Stromal cell of bone marrow (primary cell): ENCODE results near the gene RBM33.

ENCODE experiments used
- DNase-seq: peaks from one replicate; pipeline ENCODE4 v3.0.0-alpha.2; 2012; ENCODE audit warnings: low read depth

Gene RBM33

DNA sequence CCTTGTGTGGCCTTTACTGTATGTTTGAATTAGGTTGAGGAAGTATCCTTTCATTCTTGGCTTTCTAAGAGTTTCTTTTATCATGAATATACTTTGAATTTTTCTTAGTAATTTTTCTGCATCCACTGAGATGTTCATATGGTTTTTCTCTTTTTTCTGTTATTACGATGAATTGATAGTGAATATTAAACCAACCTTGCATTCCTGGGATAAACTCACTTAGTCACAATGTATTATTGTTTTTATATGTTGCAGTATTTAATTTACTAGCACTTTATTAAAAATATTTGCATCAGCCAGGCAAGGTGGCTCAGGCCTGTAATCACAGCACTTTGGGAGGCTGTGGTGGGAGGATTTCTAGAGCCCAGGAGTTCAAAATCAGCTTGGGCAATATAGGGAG is 15.3 kb upstream of the RBM33 start:
- DNase-seq, result no peak

DNA sequence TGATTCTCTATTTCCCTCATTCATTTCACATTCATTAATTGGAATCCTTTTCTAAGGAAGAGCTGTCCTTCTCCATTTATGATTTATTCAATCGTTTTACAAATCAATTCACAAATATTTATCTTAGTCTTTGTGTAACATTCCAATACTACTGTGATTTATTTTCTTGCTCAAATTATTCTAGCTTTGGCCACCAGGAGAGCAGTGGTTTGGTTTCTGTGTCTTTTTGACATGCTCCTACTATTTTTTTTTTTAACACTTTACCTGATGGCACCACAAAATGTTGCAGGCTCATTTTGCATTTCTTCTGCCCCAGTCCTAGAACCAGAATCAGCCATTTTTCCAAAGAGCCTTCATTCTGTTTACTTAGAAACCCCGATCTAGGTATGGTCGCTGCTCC is 13.3 kb upstream of the RBM33 start:
- DNase-seq, result no peak

DNA sequence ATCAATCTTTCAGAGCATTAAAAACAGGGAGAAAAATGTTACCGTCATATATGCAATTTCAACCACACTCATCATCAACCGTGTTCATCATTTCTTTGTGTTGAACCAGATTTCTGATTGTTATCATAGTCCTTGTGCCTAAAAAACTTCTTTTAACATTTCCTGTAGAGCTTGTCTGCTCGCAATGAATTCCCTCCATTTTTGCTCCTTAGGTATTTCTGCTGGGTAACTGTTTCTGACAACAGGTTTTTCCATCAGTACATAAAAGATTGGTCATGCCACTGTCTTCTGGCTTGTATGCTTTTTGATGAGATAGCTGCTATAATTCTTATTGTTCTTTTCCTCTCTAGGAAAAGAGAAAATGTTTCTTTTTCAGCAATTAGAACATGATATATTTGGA is 8.6 kb upstream of the RBM33 start:
- DNase-seq, result no peak

DNA sequence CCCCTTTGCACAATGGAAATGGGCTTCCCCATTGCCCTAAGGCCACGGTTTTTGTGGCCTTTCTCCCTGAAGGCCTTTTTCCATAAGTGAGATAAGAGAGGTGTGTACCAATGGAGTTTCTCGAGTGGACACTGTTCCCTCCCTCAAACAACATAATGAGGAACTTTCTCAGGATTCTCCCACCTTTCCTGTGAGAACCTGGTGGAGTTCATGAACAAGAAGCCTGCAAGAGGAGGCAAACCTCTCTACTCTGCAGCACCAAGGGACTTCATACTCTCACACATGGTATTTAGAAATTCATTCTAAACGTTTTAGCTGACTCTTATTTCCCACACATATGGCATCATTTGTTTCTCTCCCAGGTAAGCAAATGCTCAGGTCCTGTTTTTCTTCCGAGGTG is 7.3 kb upstream of the RBM33 start:
- DNase-seq, result no peak

DNA sequence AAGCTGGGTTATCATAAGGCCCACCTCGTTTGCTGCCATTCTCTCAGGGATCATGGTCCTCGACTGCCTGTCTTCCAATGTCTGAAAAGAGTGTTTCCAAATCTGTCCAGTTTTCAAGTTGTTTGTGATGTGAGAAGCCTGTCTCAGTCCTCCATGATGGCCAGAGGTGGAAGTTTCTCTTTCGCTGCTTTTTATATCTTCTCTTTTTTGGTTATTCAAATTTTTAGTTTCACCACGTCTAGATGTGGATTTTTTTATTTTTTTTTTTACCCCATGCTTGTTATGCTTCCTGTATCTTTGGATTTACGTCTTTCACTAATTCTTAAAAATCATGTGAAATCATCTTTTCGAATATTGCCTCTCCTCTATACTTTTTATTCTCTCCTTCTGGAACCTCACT is 6.1 kb upstream of the RBM33 start:
- DNase-seq, result no peak

DNA sequence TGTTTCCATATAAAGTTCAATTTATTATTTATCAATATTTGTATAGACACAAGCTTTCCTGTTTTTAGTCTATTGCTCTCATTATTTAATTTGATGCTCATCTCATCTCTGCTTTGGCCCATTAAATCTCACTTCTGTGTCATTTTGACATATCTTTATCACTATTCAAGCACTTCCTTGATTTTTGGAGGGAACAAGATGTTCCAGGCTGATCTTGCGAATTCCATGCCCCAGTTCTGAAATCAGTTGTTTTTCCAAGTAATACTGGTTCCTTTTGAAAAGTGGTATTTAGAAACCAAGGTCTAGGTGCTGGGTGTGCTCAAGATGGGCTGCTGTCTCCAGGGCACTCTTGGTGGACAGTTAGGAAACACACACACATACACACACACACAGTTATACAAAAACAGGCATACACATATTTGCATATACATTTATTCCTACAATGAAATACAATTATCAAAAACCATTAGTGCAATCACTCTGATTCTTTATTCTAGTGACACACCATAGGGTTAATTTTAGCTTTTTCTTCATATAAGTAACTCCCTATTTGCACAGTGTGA is 4.4 kb upstream of the RBM33 start:
- DNase-seq, result no peak

DNA sequence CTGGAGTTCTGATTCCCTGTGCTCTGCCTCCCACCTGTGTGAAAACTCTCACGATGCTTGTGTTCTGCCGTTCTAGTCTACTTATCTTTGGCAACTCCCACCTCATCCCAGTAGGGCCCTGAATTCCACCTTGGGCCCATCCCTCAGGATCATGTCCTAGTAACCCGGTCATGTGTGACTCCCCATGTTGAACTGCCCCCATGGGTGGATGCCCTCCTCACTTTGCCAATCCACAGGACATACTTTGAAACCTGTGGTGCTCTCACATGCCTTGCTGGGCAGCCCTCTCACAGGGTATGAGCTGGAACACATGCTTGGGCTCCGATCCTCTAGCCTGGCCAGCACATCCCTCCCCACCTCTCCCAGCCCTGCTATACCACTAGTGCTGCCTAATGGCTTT is 3.8 kb upstream of the RBM33 start:
- no peak for DNase-seq

DNA sequence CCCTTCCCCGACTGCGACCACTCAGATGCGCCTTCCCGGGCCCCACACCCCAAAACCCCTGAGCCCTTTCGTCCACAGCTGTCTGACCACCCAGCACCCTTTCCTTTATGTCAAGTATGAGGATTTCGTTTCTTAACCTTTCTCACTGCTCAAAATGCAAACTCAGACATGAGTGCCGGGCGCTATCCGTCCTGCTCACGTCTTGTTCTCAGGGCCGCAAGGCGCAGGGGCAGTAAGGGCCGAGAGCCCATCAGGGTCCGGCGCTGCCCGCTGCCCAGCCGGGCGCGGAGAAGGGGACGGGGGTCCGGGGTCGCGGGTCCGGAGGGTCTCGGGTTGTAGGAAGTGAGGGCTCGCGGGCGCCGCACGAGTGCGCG is 670 bp upstream of the RBM33 start:
- no peak for DNase-seq

DNA sequence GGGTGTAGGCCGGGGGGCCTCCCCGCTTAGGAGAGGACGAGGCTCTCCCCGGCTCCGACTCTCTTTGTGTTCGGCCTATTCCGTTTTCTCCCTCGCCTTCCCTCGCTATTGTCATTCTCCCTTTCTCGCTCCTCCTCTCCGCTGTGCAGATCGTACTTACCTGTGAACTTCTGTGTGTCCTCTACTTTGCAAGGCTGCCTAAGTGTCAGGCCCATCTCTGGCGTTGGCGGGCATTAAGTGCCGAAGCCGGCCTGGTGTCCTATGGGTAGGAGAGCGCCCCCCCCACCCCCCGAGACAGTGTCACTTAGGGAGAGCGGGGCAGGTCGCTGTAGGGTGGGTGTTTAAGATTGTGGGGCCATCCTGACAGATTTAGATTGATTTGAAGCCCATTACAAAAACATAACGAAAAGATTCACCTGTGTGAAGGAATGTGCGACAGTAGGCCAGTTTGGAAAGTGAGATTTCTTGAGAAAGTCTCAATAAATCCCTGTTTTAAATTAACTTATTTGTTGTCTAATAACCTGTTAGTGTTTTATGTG is 579 bp downstream of the RBM33 start:
- DNase-seq, result no peak

DNA sequence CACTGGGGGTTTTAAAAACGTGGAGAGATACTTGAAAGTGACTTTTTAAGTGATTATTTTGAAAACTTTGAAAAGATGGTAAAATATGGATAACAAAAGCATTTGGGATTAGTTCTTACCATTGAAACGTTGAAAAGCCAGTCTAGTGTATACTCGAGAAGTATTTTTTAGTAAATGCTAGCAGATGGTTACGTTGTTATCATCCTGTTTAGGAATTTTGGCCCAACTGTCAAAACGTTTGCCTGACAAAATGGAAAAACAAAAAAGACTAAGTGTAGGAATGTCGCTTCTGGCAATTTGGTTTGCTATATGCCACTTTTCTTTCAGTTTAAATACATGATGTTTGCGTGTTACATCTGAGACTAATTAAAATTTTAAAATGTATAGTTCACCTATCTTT is 1.2 kb downstream of the RBM33 start:
- DNase-seq, result no peak

DNA sequence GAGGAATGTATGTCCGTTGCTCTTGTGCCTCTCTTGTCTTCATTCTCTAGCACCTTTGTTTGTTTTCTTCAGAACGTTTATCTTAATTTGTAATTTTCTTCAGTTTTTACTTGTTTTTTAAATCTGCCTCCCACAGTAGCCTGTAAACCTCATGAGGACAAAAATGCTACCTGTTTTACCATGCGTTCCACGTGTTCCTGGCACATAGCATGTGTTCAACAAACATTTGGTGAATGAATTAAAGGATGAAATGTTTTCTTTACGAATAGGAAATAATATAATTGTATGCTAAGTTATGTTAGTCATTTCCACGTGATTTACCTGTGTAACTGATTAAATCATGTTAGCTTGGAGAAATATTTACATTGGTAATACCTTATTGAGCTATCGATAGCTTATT is 2.2 kb downstream of the RBM33 start:
- DNase-seq, result no peak

DNA sequence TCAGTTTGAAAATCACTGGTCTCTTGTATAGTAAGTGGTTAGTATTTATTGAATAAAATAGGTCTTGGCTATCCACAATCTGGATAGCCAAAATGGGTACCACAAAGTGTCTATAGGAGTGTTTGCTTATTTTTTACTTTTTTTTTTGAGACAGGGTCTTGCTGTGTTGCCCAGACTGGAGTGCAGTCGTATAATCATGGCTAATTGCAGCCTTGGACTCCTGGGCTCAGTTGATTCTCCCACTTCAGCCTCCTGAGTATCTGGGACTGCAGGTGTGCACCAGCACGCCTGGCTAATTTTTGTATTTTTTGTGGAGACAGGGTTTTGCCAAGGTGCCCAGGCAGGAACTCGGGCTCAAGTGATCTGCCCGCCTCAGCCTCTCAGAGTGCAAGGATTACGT is 2.8 kb downstream of the RBM33 start:
- no peak for DNase-seq

DNA sequence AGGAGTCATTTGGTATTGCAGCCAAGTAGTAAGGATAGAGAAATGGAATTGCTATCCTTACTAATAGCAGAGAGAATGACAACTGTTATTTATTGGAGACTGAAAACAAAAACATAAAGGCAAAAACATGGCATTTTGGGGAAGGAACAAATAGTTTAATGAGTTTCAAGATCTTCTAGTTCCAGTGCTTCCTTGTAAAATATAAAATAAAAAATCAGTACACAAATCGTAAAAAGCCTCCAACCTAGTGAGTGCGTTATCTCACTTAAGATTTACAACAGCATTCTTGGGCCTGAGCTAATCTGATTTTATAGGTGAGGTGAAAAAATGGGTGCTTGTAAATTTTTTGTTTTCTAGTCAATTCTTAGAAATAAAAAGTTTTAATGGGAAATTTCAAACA is 3.3 kb downstream of the RBM33 start:
- DNase-seq, result no peak

DNA sequence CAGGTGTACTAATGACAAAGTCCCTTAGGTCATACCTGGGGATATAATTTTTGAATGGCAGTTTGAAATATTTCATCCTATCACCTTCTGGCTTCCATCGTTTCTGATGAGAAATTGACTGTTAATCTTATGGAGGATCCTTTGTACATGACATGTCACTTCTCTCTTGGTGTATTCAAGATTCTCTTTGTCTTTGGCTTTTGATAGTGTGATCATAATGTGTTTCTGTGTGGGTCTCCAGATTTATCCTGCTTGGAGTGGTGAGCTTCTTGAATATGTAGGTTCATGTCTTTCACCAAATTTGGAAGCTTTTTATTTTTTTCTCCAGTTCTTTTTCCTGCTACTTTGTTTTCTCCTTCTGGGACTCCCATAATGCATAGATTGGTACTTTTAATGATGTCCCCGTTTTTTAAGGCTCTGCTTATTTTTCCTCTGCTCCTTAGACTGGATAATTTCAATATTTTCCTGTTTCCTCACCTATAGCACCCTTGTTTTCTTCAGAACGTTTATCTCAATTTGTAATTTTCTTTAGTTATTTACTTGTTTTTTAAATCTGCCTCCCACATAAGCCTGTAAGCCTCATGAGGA is 4.4 kb downstream of the RBM33 start:
- DNase-seq, result no peak

DNA sequence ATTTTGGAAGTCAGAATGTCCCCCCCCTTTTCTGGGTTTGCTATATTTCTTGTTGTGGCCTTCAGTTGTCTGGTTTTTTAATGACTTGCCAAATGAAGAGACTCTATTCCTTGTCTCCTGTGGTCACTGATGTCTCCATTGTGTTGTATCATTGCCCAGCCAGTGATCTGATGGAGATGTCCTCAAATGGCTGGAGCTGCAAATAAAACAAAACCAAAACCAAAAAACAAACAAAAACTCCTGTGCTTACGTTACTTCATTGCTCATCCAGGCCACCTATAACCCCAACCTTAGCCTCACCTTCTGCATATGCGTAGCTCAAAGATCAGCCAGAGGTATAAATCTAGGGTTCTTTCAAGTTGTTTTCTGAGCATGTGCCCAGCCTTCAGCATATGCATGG is 5.1 kb downstream of the RBM33 start:
- no peak for DNase-seq

DNA sequence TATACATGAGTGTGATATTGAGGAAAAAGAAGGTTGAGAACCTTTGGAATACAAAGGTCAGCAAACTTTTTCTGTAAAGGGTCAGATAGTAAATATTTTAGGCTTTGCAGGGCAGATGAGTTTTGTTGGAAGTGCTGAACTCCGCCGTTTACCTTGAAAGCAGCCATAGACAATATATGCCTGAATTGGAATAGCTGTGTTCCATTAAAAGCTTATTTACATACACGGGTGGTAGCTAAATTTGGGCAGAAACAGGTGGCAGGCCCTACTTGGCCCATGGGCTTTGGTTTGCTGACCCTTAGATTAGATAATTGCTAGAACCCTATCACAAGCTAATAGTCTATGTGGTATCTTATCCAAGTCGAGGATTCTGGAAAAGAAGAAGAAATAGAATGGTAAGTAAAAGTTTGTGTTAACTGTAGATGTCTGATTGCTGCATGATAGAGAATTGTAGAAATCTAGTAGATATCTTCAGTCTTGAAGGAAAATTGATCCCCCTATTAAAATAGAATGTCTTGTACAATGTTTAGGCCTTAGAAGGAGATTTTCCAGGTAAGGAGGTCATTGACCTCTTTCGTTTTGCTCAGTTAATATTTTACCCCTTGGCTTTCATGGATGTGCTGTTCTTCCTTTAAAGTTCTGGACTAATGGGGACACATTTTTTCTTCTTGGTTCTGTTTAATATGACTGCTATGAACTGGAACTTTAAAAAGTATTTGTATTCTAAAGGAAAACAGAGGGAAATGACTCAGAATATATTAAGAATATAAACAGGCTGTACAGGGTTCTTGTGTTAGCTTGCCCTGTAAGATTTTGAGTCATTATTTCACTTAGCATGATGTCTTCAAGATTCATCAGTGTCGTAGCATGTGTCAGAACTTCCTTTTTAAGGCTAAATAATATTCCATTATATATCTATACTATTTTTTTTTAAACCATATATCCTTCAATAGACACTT is 8.0 kb downstream of the RBM33 start:
- no peak for DNase-seq

DNA sequence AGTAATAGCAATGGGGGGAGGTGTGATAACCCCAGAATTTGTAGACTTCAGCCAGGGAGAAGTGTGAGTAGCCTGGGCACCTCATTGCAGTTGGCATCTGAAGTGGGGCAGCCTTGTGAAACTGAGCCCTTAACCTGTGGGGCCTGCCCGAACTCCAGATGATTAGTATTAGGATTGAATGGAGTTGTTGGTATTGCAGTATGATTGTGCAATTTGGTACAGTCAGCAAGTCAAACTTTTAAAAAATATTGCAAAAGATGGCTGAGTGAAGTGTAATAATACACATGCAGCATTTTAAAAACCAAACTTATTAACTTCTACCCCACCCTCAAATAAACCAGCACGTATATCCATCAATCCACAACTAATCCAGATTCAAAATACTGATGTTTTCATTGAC is 9.3 kb downstream of the RBM33 start:
- DNase-seq, result peak; percentile 51

DNA sequence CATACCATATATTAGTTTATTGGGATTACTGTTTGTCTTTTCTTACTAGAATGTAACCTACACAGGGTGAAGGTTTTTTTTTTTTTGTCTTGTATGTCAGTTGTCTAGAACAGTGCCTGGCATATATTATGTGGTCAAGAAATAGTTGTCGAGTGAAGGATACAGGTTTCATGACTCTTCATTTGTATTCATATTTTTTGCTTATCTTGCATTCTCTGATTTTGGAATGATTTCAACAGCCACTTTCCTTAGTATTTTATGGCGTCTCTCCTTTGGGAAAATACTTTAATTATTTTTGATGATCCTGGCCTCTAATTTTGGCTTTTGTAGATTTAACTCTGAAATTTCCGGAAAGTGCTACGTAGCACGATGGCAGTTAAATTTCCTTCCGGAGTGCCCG is 12.4 kb downstream of the RBM33 start:
- DNase-seq, result no peak

DNA sequence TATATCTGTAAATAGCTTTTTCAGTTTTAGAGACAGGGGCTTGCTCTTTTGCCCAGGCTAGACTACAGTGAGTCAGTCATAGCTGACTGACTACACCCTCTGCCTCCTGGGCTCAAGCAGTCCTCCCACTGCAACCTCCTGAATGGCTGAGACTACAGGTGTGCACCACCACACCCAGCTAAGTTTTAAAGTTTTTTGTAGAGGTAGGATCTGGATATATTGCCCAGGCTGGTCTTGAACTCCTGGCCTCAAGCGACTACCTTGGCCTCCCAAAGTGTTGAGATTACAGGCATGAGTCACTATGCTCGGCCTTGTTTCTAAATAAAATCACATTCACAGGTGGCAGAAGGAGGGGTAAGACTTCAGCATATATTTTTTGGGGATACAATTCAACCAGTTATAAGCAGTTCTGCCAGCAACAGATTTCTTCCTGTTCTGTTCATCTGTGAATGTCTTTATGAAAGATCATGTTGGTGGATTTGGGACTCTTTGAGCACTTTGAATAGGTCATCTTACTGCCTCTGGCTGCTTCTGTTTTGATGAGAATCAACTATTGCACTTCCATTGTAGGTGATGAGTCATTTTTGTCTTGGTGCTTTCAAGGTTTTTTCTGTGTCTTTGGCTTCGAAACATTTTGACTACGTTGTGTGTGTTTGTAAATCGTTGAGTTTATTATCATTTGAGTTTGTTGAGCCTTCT is 15.7 kb downstream of the RBM33 start:
- DNase-seq, result no peak

DNA sequence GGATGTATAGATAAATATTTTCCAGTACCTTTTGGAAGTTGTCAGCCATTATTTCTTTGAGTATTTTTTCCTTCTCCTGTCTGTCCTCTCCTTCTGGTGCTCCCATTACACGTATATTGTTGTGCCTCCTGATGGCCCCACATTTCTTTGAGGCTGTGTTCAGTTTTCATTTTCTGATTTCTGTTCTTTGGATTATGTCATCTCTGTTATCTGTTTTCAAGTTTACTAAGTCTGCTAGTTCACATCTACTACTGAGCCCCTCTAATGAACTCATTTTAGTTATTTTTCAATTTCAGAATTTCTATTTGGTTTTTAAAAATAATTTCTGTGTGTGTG is 16.3 kb downstream of the RBM33 start:
- DNase-seq, result no peak

DNA sequence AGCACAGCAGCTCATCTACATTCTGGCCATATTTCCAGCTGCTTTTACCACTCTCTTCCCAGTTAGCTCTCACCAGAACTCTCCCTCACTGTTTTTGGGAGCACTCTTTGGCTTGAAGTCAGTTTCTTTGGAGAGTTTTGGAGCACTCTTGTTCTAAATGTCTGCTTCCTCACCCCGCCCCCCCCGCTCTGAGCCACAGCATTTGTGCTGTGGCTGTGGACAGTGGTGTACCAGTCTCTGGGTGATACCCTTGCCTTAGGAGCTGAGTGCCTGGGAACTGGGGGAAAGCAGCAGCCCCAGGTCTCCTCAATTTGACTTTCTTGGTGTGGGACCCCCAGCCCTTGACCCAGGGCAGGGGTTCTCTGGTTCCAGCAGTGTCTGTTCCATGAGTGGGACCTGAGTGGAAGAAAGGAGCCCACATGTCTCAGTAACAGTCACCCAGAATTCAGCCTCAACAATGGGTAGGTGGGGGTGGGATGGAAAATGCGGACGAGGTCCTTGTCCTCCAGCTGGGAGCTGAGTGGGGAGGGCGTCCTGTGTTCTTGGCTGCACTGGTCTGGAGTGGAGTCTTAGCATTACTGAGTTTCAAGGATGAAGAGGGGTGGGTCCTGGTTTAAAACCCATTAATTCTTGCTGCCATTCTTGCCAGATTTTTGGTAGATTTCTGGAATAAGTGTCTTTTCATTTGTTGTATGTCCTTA is 18.0 kb downstream of the RBM33 start:
- DNase-seq, result no peak

DNA sequence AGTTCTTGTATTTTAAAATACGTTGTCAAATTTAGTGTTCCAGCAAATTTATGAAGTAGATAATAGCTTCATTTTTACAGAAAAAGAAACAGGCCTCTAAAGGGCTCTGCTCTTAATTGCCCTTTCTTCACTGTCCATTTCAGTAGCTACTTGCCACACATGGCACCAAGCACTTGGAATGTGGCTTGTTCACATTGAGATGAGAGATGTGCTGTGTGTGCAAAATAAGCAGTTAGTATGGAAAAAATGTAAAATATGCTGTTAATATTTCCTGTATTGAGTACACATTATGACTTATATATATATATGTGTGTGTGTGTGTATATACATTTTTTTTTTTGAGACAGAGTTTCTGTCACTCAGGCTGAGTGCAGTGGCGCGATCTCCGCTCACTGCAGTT is 19.5 kb downstream of the RBM33 start:
- DNase-seq, result no peak
